NOMO-1 (cell line): ENCODE data around the gene NRXN2.
"Not testable (repeated sequence)": the region's sequence is repeated elsewhere in the genome, so short reads cannot be mapped to it uniquely, and the experiment has no call there.

Experiments used
- DNase-seq, 2 experiments: peaks; one replicate each; lab custom pipeline; 2025; ENCODE audit not compliant: unreplicated experiment in 2 of 2; lab: John Stamatoyannopoulos, UW

Gene NRXN2

DNA sequence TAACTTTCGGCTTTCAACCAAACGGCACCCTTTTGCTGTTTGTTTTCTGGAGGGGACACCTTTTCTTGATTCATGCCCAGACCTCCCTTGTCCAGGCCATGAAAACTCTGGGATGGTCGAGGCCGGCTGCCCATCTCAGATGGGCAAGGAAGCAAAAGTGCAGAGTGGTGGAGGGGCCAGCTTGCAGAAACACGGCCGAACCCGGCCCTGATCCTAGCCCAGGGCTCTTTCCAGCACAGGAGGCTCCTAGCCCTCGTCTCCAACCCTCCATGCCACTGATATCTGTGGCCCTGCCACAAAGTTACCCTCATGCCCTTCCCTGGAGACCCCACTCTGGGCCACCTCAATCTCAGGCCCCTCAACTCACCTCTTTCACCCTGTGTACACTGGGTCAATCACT lies 150.9 kb downstream of the NRXN2 start:
- no peak for DNase-seq

GRCh38 chr11:64571410-64572091 lies 151.4 kb downstream of the NRXN2 start:
- no peak for DNase-seq

GRCh38 chr11:64571050-64571409 lies 152.0 kb downstream of the NRXN2 start:
- DNase-seq: no peak

GRCh38 chr11:64570341-64570740 lies 152.7 kb downstream of the NRXN2 start:
- no peak for DNase-seq

DNA sequence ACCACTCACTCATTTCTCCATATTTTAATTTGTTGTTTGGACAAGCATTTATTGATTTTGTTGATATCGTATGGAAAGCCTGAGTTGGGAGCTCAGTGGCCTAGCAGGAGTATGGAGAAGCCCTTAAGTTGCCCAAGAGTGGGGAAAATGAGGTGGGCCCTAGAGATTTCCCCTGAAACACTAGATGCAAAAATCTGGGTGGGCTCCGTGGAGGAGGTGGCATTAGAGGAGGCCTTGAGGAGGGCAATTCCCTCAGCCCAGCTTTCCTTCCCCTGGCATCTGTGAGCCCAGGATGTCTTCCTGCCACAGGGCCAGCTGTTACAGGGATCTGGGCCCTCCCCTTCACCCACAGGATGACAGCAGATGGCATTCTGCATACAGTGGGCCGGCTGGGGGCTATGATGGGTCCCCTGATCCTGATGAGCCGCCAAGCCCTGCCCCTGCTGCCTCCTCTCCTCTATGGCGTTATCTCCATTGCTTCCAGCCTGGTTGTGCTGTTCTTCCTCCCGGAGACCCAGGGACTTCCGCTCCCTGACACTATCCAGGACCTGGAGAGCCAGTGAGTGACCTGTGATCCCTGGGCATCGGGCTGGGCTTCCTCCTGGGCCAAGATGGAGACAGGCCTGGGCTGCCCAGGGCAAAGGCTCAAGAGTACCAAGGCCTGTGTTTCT lies 153.6 kb downstream of the NRXN2 start:
- no peak for DNase-seq

DNA sequence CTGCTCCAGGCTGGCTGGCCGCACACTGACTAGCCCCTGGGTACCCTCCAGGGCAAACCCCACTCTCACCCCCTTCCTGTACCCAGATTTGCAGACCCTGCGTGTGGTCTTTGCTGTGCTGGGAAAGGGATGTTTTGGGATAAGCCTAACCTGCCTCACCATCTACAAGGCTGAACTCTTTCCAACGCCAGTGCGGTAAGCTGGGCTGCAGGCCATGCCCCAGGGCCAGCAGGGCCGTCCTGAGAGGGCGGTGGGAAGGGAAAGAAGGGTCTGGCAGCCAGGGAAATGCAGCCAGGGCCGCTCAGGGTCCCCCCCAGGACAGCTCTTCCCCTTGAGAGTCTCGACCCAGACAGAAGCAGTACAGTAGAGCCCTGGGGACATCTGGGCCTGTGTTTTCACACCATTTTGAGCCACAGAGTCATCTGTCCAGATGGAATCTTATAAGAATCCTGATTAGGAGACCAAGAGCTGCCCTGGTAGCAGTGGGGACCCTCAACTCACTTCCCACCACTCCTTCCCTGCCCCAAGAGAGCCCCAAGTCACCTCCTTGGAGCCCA lies 154.3 kb downstream of the NRXN2 start:
- DNase-seq: no peak

- no peak for DNase-seq
Observed at GRCh38 chr11:64568041-64568571, 154.9 kb downstream of the NRXN2 start.

- no peak for DNase-seq
Observed at GRCh38 chr11:64566915-64567891, 155.8 kb downstream of the NRXN2 start.

GRCh38 chr11:64566042-64566914 lies 156.7 kb downstream of the NRXN2 start:
- peak; percentile 29 to 37 for DNase-seq

- DNase-seq: no peak
Observed at GRCh38 chr11:64564947-64565889, 157.8 kb downstream of the NRXN2 start.

DNA sequence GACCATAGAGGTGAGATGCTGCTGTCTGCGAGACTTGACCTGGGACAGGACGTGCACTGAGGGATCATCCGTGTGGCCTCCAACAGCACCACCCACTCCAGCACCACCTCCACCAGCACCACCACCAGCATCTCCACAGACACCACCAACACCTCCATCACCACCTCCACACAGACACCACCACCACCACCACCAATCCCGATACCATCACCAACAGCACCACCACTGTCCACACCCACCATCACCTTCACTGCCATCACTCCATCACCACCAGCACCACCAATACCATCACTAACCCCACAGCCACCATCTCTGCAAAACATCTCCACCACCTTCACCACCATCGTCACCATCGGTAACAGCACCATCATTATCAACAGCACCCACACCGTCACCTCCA lies 158.6 kb downstream of the NRXN2 start:
- no peak for DNase-seq

GRCh38 chr11:64563966-64564365 lies 159.0 kb downstream of the NRXN2 start:
- no peak for DNase-seq

- DNase-seq: no peak
Observed at GRCh38 chr11:64562723-64563351, 160.2 kb downstream of the NRXN2 start.

GRCh38 chr11:64561984-64562722 lies 160.8 kb downstream of the NRXN2 start:
- no peak for DNase-seq

DNA sequence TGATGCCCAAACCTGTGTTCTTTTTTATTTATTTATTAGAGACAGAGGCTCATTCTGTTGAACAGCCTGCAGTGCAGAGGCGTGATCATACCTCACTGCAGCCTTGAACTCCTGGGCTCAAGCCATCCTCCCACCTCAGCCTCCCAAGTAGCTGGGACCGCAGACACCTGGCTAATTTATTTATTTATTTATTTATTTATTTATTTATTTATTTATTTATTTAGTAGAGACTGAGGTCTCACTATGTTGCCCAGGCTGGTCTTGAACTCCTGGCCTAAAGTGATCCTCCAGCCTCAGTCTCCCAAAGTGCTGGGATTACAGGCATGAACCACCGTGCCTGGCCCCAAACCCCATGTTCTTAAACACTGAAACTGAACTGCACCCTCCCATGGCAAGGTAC lies 161.6 kb downstream of the NRXN2 start:
- not testable (repeated sequence) for DNase-seq

DNA sequence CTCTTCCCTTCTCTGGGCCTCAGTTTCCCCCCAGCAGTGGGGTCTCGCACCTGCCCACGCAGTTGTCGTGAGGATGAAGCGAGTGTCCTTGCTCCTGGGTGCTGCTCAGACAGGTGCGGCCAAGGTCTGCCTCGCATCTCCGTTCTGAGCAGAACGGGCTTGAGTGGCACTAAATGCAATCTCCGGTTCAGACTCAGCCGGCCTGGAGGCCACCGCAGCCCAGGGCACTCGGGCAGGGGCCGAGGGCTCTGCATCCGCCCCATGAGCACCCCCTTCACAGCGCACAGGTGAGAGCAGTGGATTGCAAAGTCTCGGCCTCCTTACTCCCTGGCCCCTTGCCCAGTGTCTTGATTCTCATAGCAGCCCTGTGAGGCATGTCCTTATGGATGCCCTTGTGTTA lies 162.1 kb downstream of the NRXN2 start:
- DNase-seq: no peak

DNA sequence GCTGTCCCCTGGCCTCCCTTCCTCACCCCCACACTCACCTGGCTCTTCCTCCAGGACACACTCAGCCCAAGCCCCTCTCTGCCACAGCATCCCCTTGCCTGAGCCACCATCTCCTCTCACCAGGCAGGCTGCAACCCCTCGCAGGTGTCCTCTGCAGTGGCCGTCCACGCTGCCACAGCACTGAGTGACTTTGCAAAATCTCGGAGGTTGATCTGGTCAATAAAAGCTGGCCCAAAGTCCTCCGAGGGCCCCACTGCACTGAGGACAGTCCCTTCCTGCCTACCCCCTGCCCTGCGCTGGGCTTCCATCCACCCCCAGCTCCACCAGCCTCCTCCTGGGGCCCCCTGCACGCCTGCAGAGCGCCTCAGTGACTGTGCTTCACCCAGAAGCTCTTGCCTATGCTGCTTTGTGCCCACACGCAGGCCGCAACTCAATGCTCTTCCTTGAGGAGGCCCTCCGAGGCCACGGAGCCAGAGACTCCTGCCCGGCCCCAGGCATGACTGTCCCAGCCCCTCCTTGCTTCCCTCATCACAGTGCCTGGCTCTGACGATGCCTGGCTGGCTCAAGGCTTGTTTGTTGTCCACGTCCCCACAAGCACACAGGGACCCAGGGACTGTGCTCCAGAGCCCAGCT lies 162.7 kb downstream of the NRXN2 start:
- no peak for DNase-seq
